ENCODE results near the gene TGFB1.

DNA sequence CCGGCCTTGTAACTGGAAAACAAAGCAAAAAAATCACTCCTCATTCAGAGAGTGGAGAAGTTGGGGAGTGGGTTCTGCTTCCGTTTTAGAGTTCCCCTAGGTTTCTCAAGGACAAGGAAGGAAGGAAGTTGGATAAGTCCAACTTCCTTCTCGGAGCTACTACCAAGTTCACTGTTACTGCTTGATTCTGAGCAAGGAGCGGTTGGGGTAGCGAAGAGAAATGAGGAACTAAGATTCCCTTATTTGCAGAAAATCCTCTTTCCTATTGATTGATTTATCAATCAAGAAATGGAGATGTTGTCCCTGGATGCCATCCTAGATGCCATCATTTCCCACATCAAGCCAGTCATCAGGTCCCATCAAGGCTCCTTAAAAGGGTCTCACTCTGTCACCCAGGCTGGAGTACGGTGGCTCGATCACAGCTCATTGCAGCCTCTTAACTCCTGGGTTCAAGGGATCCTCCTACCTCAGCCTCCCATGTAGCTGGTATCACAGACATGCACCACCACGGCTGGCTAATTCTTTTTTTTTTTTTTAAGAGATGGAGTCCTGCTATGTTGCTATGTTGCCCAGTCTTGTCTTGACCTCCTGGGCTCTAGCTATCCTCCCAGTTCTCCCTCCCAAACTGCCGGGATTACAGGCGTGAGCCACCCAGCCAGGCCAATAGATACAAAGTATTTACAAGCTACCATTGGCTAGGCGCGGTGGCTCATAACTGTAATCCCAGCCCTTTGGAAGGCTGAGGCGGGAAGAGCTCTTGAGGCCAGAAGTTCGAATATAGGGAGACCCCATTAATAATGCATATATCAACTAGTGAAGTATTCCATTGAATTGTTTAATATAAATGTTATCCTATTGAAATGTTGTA lies 11.0 kb upstream of the TGFB1 start:
- TF ChIP-seq, protein P1, sequence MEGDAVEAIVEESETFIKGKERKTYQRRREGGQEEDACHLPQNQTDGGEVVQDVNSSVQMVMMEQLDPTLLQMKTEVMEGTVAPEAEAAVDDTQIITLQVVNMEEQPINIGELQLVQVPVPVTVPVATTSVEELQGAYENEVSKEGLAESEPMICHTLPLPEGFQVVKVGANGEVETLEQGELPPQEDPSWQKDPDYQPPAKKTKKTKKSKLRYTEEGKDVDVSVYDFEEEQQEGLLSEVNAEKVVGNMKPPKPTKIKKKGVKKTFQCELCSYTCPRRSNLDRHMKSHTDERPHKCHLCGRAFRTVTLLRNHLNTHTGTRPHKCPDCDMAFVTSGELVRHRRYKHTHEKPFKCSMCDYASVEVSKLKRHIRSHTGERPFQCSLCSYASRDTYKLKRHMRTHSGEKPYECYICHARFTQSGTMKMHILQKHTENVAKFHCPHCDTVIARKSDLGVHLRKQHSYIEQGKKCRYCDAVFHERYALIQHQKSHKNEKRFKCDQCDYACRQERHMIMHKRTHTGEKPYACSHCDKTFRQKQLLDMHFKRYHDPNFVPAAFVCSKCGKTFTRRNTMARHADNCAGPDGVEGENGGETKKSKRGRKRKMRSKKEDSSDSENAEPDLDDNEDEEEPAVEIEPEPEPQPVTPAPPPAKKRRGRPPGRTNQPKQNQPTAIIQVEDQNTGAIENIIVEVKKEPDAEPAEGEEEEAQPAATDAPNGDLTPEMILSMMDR (conservative IDR thresholded peaks at IDR 0.05; ENCODE audit: low read length): no peak
- TF ChIP-seq EZH2phosphoT487 (IDR thresholded peaks at IDR 0.05; ENCODE audit: borderline replicate concordance): no peak

Data from Loucy (cell line).